Measurements from ENCODE around the gene FGFR2. TPM values are rescaled to one million over a fixed set of nuclear protein-coding genes. Genes with fewer than 3 reads are reported as not detected.

The FGFR2 gene
- total and polyA plus RNA-seq, 4 donors = 11.4 to 69.9 (median 31.9) TPM

DNA sequence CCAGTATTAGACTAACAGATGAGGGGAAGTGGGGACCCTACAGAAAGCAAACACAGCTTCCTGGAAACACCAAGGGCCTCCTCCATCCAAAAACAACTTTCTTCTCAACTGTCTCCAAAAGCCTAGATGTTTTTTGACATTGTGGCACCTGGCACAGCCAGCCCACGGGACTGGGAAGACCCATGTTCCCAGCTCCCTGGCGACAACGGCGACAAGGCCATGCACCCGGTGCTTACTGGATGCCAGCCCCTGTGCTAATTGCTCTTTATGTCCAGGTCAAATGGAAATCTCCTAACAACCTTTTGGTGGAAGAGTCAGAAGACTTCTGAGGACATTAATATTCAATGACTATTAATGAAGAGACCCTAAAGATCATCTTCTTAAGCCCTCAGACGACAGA lies 7.1 kb downstream of the FGFR2 start:
- DNase-seq (ENCODE audit: low spot score) = no peak
- no peak for TF ChIP-seq TAF1 (conservative IDR thresholded peaks at IDR 0.05)
- TF ChIP-seq RAD21 (IDR thresholded peaks at IDR 0.05) = no peak
- TF ChIP-seq RXRA (IDR thresholded peaks at IDR 0.05) = no peak
- TF ChIP-seq REST (IDR thresholded peaks at IDR 0.05) = no peak
- no peaks in the 10 kb centered on the region for H3K9me3 ChIP-seq (ENCODE audit: control insufficient read depth in 4 of 4, low read length in 3 of 4)
- peaks cover 0 to under 1% (median 0%) of the 10 kb centered on the region in 4 donors for H3K27me3 ChIP-seq (ENCODE audit: control insufficient read depth in 4 of 4, insufficient read depth in 4 of 4, low read length in 3 of 4)
- no peak overlapping the region for H3K4me3 ChIP-seq (ENCODE audit: low read depth in 1 of 3, low read length in 3 of 3)
- 79% methylated on average over 6 of the region's 6 CpGs for WGBS
- peaks cover 3 to 19% (median 13%) of the 10 kb centered on the region in 4 donors for H3K4me1 ChIP-seq (ENCODE audit: control insufficient read depth in 4 of 4, insufficient read depth in 4 of 4, low read length in 3 of 4)
- H3K36me3 ChIP-seq (ENCODE audit: control insufficient read depth in 4 of 4, insufficient read depth in 3 of 4, low read depth in 1 of 4, low read length in 3 of 4) = no peaks in the 10 kb centered on the region
- H3K9ac ChIP-seq (ENCODE audit: low read depth in 1 of 2, low read length in 2 of 2) = no peak overlapping the region
- peak overlapping the region in 1 of 2 donors; percentile 3 for H3K27ac ChIP-seq (ENCODE audit: low read depth in 1 of 2, low read length in 2 of 2)

DNA sequence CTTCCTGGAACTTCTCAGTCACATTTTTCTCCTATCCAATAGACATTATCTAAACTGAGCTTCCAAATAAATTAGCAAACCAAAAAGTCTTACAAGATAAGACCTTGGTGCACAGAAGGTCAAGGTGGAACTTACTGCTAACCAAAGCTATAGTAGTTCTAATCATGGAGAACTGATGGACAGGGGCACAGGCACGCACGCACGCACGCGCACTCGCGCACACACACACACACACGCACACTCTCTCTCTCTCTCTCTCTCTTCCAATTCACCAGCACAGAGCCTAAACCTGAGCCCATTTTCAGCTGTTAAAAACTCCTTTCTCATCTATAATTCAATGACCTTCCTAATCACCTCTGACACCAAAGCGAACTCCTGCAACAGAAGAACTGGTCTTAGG lies 7.5 kb downstream of the FGFR2 start:
- no peak for DNase-seq (ENCODE audit: low spot score)
- Histone ChIP-seq H3K9me3 (ENCODE audit: control insufficient read depth in 4 of 4, low read length in 3 of 4) (no peaks in the 10 kb centered on the region), H3K36me3 (ENCODE audit: control insufficient read depth in 4 of 4, insufficient read depth in 3 of 4, low read depth in 1 of 4, low read length in 3 of 4) (no peaks in the 10 kb centered on the region), H3K4me3 (ENCODE audit: low read depth in 1 of 3, low read length in 3 of 3) (no peak overlapping the region), H3K9ac (ENCODE audit: low read depth in 1 of 2, low read length in 2 of 2) (no peak overlapping the region), H3K4me1 (ENCODE audit: control insufficient read depth in 4 of 4, insufficient read depth in 4 of 4, low read length in 3 of 4) (peaks cover 3 to 15% (median 11%) of the 10 kb centered on the region in 4 donors), H3K27me3 (ENCODE audit: control insufficient read depth in 4 of 4, insufficient read depth in 4 of 4, low read length in 3 of 4) (no peaks in the 10 kb centered on the region), H3K27ac (ENCODE audit: low read depth in 1 of 2, low read length in 2 of 2) (no peak overlapping the region)
- TF ChIP-seq, protein P1, sequence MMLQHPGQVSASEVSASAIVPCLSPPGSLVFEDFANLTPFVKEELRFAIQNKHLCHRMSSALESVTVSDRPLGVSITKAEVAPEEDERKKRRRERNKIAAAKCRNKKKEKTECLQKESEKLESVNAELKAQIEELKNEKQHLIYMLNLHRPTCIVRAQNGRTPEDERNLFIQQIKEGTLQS (IDR thresholded peaks at IDR 0.05) = no peak
- TF ChIP-seq CTCF (IDR thresholded peaks at IDR 0.05; ENCODE audit: low read depth, low read length, missing input control) (no peak), SP1 (IDR thresholded peaks at IDR 0.05) (no peak), YY1 (IDR thresholded peaks at IDR 0.05) (no peak), FOXA1 (IDR thresholded peaks at IDR 0.05) (no peak), JUND (IDR thresholded peaks at IDR 0.05) (no peak), NR2F2 (IDR thresholded peaks at IDR 0.05) (no peak), HNF4G (IDR thresholded peaks at IDR 0.05) (no peak), RAD21 (IDR thresholded peaks at IDR 0.05) (no peak), HNF4A (conservative IDR thresholded peaks at IDR 0.05) (no peak), TAF1 (conservative IDR thresholded peaks at IDR 0.05) (no peak), FOXA2 (IDR thresholded peaks at IDR 0.05) (no peak), REST (IDR thresholded peaks at IDR 0.05) (no peak), RXRA (IDR thresholded peaks at IDR 0.05) (no peak), EGR1 (IDR thresholded peaks at IDR 0.05; ENCODE audit: low read depth in 2 of 2) (no peak), GABPA (IDR thresholded peaks at IDR 0.05 in 1 of 2, conservative IDR thresholded peaks at IDR 0.05 in 1 of 2) (no peak)
- TF ChIP-seq, protein P2, sequence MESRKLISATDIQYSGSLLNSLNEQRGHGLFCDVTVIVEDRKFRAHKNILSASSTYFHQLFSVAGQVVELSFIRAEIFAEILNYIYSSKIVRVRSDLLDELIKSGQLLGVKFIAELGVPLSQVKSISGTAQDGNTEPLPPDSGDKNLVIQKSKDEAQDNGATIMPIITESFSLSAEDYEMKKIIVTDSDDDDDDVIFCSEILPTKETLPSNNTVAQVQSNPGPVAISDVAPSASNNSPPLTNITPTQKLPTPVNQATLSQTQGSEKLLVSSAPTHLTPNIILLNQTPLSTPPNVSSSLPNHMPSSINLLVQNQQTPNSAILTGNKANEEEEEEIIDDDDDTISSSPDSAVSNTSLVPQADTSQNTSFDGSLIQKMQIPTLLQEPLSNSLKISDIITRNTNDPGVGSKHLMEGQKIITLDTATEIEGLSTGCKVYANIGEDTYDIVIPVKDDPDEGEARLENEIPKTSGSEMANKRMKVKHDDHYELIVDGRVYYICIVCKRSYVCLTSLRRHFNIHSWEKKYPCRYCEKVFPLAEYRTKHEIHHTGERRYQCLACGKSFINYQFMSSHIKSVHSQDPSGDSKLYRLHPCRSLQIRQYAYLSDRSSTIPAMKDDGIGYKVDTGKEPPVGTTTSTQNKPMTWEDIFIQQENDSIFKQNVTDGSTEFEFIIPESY (IDR thresholded peaks at IDR 0.05) = no peak
- WGBS = 82% methylated on average over 9 of the region's 9 CpGs

All from liver (tissue), 9 donors.